Caco-2 (cell line): ENCODE results near the gene UGT1A1. TPM values are rescaled to one million over a fixed set of nuclear protein-coding genes. Genes with fewer than 3 reads are reported as not detected.
A peak's percentile ranks its signal among the peaks of the same experiment; 100 is the strongest.

Experiments
- Bru-seq: library from RNA; stranded (reverse); fragments of 400-500 nt; gene quantifications from one replicate; lab custom pipeline; 2021; lab: Mats Ljungman, UMichigan
- BruChase-seq, 2 experiments: library from RNA; stranded (reverse); fragments of 400-500 nt; gene quantifications; one replicate each; lab custom pipeline; 2021; lab: Mats Ljungman, UMichigan
- BruUV-seq: library from RNA; stranded (reverse); fragments of 400-500 nt; replicated peaks from 2 replicates; lab custom pipeline; 2021; lab: Mats Ljungman, UMichigan
- CTCF ChIA-PET: fragments of 300-600 bp; sonication (Branson Sonifier 250); formaldehyde crosslinking; loops from one replicate; lab custom pipeline; 2022; ENCODE audit warnings: antibody characterized with exemption; lab: Charles Lee
- POLR2A ChIA-PET: fragments of 300-600 bp; sonication (Branson Sonifier 250); formaldehyde crosslinking; loops from one replicate; lab custom pipeline; 2022; ENCODE audit warnings: antibody characterized with exemption; lab: Charles Lee
- DNase-seq, 2 experiments: peaks; one replicate each; pipeline versions ENCODE4 v3.0.0 to v3.0.0-alpha.2; 2020 to 2022
- H3K27me3 ChIP-seq: replicated peaks from 2 replicates; pipeline ENCODE4 v1.6.0; 2011; ENCODE audit warnings: low read length; ENCODE audit not compliant: control insufficient read depth, insufficient read depth
- H3K36me3 ChIP-seq: 2 replicates; pipeline ENCODE4 v1.5.1; 2011; ENCODE audit warnings: low read length; ENCODE audit not compliant: control insufficient read depth, insufficient read depth
- H3K4me1 ChIP-seq: fragments of 250-450 bp; sonication (Bioruptor Pico); 2 replicates; pipeline ENCODE4 v1.5.1; 2020; ENCODE audit warnings: mild to moderate bottlenecking
- H3K4me3 ChIP-seq: 2 replicates; pipeline ENCODE4 v1.5.1; 2011; ENCODE audit warnings: low read depth, mild to moderate bottlenecking, control low read depth, low read length
- H3K9me3 ChIP-seq: fragments of 250-450 bp; sonication (Bioruptor Pico); 2 replicates; pipeline ENCODE4 v1.5.1; 2020; ENCODE audit warnings: mild to moderate bottlenecking, moderate library complexity
- H3K27ac Mint-ChIP-seq: one replicate; pipeline ENCODE4 v1.8.0; 2022; ENCODE audit warnings: mixed read lengths; ENCODE audit not compliant: unreplicated experiment
- H3K27me3 Mint-ChIP-seq: one replicate; pipeline ENCODE4 v1.8.0; 2022; ENCODE audit warnings: mixed read lengths; ENCODE audit not compliant: insufficient read depth, unreplicated experiment
- H3K36me3 Mint-ChIP-seq: one replicate; pipeline ENCODE4 v1.8.0; 2022; ENCODE audit warnings: mild to moderate bottlenecking, mixed read lengths; ENCODE audit not compliant: insufficient read depth, unreplicated experiment
- H3K4me1 Mint-ChIP-seq: one replicate; pipeline ENCODE4 v1.8.0; 2022; ENCODE audit warnings: low read depth, mixed read lengths; ENCODE audit not compliant: unreplicated experiment
- H3K4me3 Mint-ChIP-seq: one replicate; pipeline ENCODE4 v1.8.0; 2022; ENCODE audit warnings: mild to moderate bottlenecking, moderate library complexity, mixed read lengths; ENCODE audit not compliant: unreplicated experiment
- H3K9me3 Mint-ChIP-seq: one replicate; pipeline ENCODE4 v1.8.0; 2022; ENCODE audit warnings: mixed read lengths; ENCODE audit not compliant: unreplicated experiment
- intact Hi-C: fragments of 100-400 bp; cut with micrococcal nuclease; formaldehyde crosslinking; loops from one replicate; pipeline ENCODE4 v1.10.0; 2022; ENCODE audit not compliant: unreplicated experiment
- long read RNA-seq: library from polyadenylated mRNA; stranded (forward); transcript quantifications from one replicate; pipeline ENCODE4 v2.0.0, GENCODE V29; 2022
- total RNA-seq: library from RNA; stranded (reverse); gene quantifications from 2 replicates; pipeline ENCODE4 v1.2.3, GENCODE V29; 2022
- TF ChIP-seq, protein P1 (sequence below), 2 experiments: fragments of 200-600 bp in 1 of 2; IDR thresholded peaks; 1 replicate in 1 of 2; 2 replicates in 1 of 2; pipeline versions ENCODE4 v1.5.1 to v1.8.0; 2011 to 2022; ENCODE audit warnings: antibody characterized with exemption in 1 of 2, control low read depth in 1 of 2, inconsistent platforms in 1 of 2, low read depth in 1 of 2, low read length in 1 of 2, mild to moderate bottlenecking in 1 of 2, moderate library complexity in 1 of 2; ENCODE audit not compliant: insufficient read depth in 1 of 2, severe bottlenecking in 1 of 2, unreplicated experiment in 1 of 2

UGT1A1 gene
- 2.6 and 3.0 TPM in 2 replicates for total RNA-seq
- Bru-seq, nascent RNA, result percentile 60 among the genes with signal in this experiment
- percentile 75 among the genes with signal in this experiment for BruChase-seq, experiment 1, labeled RNA remaining after a 2-hour chase
- BruChase-seq, experiment 2, labeled RNA remaining after a 6-hour chase, result percentile 82 among the genes with signal in this experiment
- long read RNA-seq, partial matches to known transcripts, result 0 of 2 reads
- long read RNA-seq, other reads (novel, unspliced or antisense), result 0 of 2 reads

DNA sequence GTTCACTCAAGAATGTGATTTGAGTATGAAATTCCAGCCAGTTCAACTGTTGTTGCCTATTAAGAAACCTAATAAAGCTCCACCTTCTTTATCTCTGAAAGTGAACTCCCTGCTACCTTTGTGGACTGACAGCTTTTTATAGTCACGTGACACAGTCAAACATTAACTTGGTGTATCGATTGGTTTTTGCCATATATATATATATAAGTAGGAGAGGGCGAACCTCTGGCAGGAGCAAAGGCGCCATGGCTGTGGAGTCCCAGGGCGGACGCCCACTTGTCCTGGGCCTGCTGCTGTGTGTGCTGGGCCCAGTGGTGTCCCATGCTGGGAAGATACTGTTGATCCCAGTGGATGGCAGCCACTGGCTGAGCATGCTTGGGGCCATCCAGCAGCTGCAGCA is at the start of gene UGT1A1:
Gene UGT1A1, plus strand, starts transcription at position 228 of the 400 bp plus-strand sequence. Its CDS starts 18 bp downstream, at position 246.
- ChIA-PET CTCF (no interaction called here), POLR2A (no interaction called here)
- H3K27me3 Mint-ChIP-seq, result no peaks in the 10 kb centered on the region
- no peaks in the 10 kb centered on the region for H3K9me3 ChIP-seq
- no peak within 1 kb of the TSS for H3K27ac Mint-ChIP-seq
- BruUV-seq, result no TSS peak
- H3K36me3 ChIP-seq, result no peaks in the 10 kb centered on the region
- H3K4me1 Mint-ChIP-seq, result peaks cover 16% of the 10 kb centered on the region
- peaks cover 10% of the 10 kb centered on the region for H3K36me3 Mint-ChIP-seq
- H3K27me3 ChIP-seq, result no peaks in the 10 kb centered on the region
- intact Hi-C loops, result no loop called here
- H3K4me3 ChIP-seq, result no peak within 1 kb of the TSS
- TF ChIP-seq, protein P1, sequence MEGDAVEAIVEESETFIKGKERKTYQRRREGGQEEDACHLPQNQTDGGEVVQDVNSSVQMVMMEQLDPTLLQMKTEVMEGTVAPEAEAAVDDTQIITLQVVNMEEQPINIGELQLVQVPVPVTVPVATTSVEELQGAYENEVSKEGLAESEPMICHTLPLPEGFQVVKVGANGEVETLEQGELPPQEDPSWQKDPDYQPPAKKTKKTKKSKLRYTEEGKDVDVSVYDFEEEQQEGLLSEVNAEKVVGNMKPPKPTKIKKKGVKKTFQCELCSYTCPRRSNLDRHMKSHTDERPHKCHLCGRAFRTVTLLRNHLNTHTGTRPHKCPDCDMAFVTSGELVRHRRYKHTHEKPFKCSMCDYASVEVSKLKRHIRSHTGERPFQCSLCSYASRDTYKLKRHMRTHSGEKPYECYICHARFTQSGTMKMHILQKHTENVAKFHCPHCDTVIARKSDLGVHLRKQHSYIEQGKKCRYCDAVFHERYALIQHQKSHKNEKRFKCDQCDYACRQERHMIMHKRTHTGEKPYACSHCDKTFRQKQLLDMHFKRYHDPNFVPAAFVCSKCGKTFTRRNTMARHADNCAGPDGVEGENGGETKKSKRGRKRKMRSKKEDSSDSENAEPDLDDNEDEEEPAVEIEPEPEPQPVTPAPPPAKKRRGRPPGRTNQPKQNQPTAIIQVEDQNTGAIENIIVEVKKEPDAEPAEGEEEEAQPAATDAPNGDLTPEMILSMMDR (IDR thresholded peaks at IDR 0.05; ENCODE audit: insufficient read depth in 1 of 2, low read depth in 1 of 2, low read length in 1 of 2, severe bottlenecking in 1 of 2, unreplicated experiment in 1 of 2), result no peak
- no peaks in the 10 kb centered on the region for H3K9me3 Mint-ChIP-seq
- no peak for DNase-seq
- H3K4me3 Mint-ChIP-seq, result no peak within 1 kb of the TSS
- no peaks in the 10 kb centered on the region for H3K4me1 ChIP-seq

DNA sequence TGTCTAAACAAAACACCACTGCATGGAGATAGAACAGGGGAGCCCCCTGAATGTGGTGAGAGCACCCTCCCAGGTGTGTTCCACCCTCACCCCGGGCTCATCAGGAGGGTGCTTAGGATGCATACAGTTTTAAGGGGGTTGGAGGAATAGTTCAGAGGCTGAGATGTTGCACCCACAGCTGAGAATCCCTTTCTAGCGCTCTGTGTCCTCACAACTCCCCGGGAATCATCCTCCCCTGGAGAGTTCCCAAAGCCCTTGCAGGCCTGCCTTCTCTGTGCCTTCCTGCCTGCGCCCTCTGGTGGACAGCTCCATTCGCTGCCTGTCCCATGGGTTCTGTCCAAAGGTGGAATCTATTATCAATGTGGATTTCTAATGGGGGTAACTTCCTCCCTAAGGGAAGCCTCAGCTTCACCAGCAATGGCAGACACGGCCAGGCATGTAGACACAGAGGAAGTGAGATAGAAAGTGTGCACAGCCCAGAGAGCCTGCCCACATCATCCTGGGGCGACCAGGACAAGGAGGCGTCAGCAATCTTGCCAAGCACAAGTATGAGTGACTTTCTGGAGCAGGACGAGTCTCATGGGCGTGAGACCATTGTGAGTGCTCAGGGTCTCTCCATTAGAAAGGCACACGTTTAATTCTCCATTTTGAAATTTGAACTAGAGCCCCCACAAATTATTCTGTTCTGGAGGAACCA is 48.6 kb upstream of the UGT1A1 start:
- H3K4me1 ChIP-seq, result peaks cover 22% of the 10 kb centered on the region
- intact Hi-C loops, result loop anchor here (2.0 to 5.0 kb wide), 3 partner anchors 129 to 231 kb away; partner anchors contain the start of gene USP40
- POLR2A ChIA-PET, result no interaction called here

More for the DNA sequence above, 48.6 kb upstream of the UGT1A1 start:
- no peaks in the 10 kb centered on the region for H3K27me3 Mint-ChIP-seq
- H3K4me3 Mint-ChIP-seq, result no peak overlapping the region
- H3K27ac Mint-ChIP-seq, result peak overlapping the region; percentile 6
- no peaks in the 10 kb centered on the region for H3K9me3 ChIP-seq
- TF ChIP-seq, protein P1 (IDR thresholded peaks at IDR 0.05; ENCODE audit: insufficient read depth in 1 of 2, low read depth in 1 of 2, low read length in 1 of 2, severe bottlenecking in 1 of 2, unreplicated experiment in 1 of 2), result peak; percentile 64 to 78
- BruUV-seq, result no TSS peak
- CTCF ChIA-PET, result no interaction called here
- H3K36me3 Mint-ChIP-seq, result peaks cover 6% of the 10 kb centered on the region
- no peaks in the 10 kb centered on the region for H3K27me3 ChIP-seq
- H3K4me1 Mint-ChIP-seq, result peaks cover 11% of the 10 kb centered on the region
- H3K9me3 Mint-ChIP-seq, result no peaks in the 10 kb centered on the region
- H3K36me3 ChIP-seq, result no peaks in the 10 kb centered on the region
- DNase-seq, result peak; percentile 75 to 78
- H3K4me3 ChIP-seq, result no peak overlapping the region
